PC-3 (cell line): ENCODE results near the gene SLC6A1. TPM values are rescaled to one million over a fixed set of nuclear protein-coding genes. Genes with fewer than 3 reads are reported as not detected.

ENCODE experiments used
- ATAC-seq: fragments of 200-7000 bp; cut with Tn5 transposase; 2 replicates; pipeline ENCODE4 v1.9.1; 2020; ENCODE audit warnings: mild to moderate bottlenecking, moderate library complexity
- BruUV-seq: library from RNA; stranded (reverse); fragments of 400-500 nt; replicated peaks from 2 replicates; lab custom pipeline; 2021; lab: Mats Ljungman, UMichigan
- CTCF ChIA-PET: fragments of 300-600 bp; sonication (Branson Sonifier 250); formaldehyde crosslinking; loops from one replicate; lab custom pipeline; 2022; ENCODE audit warnings: antibody characterized with exemption; lab: Charles Lee
- POLR2A ChIA-PET: fragments of 300-600 bp; sonication (Branson Sonifier 250); formaldehyde crosslinking; loops from one replicate; lab custom pipeline; 2022; ENCODE audit warnings: antibody characterized with exemption; ENCODE audit not compliant: unreplicated experiment; lab: Charles Lee
- DNase-seq: peaks from one replicate; pipeline ENCODE4 v3.0.0-alpha.2; 2015
- H2AFZ ChIP-seq: fragments of 300-600 bp; sonication (generic); 2 replicates; pipeline ENCODE4 v1.6.0; 2016; ENCODE audit warnings: antibody characterized with exemption, low read length
- H3F3A ChIP-seq: fragments of 300-600 bp; sonication (generic); one replicate; pipeline ENCODE4 v1.6.0; 2017; ENCODE audit warnings: antibody characterized with exemption, low read length, control low read depth, mild to moderate bottlenecking; ENCODE audit not compliant: unreplicated experiment
- H3K27ac ChIP-seq: fragments of 300-600 bp; sonication (generic); 2 replicates; pipeline ENCODE4 v1.5.1; 2016; ENCODE audit warnings: mild to moderate bottlenecking, low read length
- H3K27me3 ChIP-seq: fragments of 300-600 bp; sonication (generic); 2 replicates; pipeline ENCODE4 v1.6.1; 2016; ENCODE audit warnings: low read length, mixed read lengths
- H3K36me3 ChIP-seq: fragments of 300-600 bp; sonication (generic); 2 replicates; pipeline ENCODE4 v1.6.1; 2016; ENCODE audit warnings: low read depth, mixed run types, low read length, mixed read lengths
- H3K4me1 ChIP-seq: fragments of 300-600 bp; sonication (generic); 2 replicates; pipeline ENCODE4 v1.5.1; 2016; ENCODE audit warnings: low read length; ENCODE audit not compliant: insufficient read depth
- H3K4me2 ChIP-seq: fragments of 300-600 bp; sonication (generic); 2 replicates; pipeline ENCODE4 v1.6.0; 2016; ENCODE audit warnings: low read length
- H3K4me3 ChIP-seq: fragments of 300-600 bp; sonication (generic); 2 replicates; pipeline ENCODE4 v1.5.1; 2016; ENCODE audit warnings: mild to moderate bottlenecking, low read length, mixed read lengths
- H3K79me2 ChIP-seq: fragments of 300-600 bp; sonication (generic); 2 replicates; pipeline ENCODE4 v1.6.1; 2017; ENCODE audit warnings: low read length, mixed read lengths
- H3K9ac ChIP-seq: fragments of 300-600 bp; sonication (generic); 2 replicates; pipeline ENCODE4 v1.6.0; 2016; ENCODE audit warnings: mild to moderate bottlenecking, low read length
- H3K9me2 ChIP-seq: fragments of 300-600 bp; sonication (generic); replicated peaks from 2 replicates; pipeline ENCODE4 v1.6.1; 2016; ENCODE audit warnings: mixed run types, low read length, mixed read lengths
- H3K9me3 ChIP-seq: fragments of 300-600 bp; sonication (generic); 2 replicates; pipeline ENCODE4 v1.6.1; 2016; ENCODE audit warnings: low read length, mixed read lengths
- H4K20me1 ChIP-seq: fragments of 300-600 bp; sonication (generic); 2 replicates; pipeline ENCODE4 v1.6.1; 2016; ENCODE audit warnings: low read length, mixed read lengths
- EZH2 ChIP-seq: fragments of 300-600 bp; sonication (generic); IDR thresholded peaks from one replicate; pipeline ENCODE4 v1.6.1; 2017; ENCODE audit warnings: antibody characterized with exemption, mild to moderate bottlenecking, low read length; ENCODE audit not compliant: unreplicated experiment
- EZH2phosphoT487 ChIP-seq: fragments of 300-600 bp; sonication (generic); IDR thresholded peaks from 2 replicates; pipeline ENCODE4 v1.6.1; 2018; ENCODE audit warnings: mild to moderate bottlenecking, antibody characterized with exemption, low read length, borderline replicate concordance
- intact Hi-C: fragments of 100-400 bp; cut with micrococcal nuclease; formaldehyde crosslinking; loops from 2 replicates; pipeline ENCODE4 v1.9.0; 2023
- total RNA-seq: library from RNA; depleted of rRNA; stranded (reverse); fragments of >200 nt; gene quantifications from 2 replicates; pipeline ENCODE4 v1.2.3, GENCODE V29; 2014
- TF ChIP-seq, protein P1 (sequence below): fragments of 300-600 bp; sonication (generic); conservative IDR thresholded peaks from 2 replicates; pipeline ENCODE4 v1.5.1; 2017; ENCODE audit warnings: antibody characterized with exemption, low read depth, mild to moderate bottlenecking, low read length

SLC6A1 gene
- total RNA-seq, 1 experiment from 2014 or later = not detected

DNA sequence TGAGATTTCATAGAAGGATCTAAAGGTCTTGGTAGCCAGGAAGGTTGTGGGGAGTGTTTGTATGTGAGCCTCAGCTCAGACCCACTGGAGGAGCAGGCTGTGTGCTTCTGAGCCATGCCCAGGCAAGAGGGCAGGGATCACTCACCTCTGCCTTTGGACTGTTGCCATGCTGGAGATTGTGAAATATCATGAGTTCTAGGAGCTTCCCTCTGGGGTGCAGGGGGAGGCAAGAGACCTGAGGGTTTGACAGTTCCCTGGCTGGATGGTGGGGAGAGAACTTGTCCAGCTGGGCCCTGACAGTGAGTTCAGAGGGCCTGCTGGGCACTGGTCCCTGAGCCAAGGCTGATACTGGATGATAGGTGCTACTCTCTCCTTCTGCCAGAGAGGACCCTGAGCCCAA is 6.0 kb downstream of the SLC6A1 start:
- no peak overlapping the region for H3K9ac ChIP-seq
- DNase-seq (no peak), ATAC-seq (no peak)
- BruUV-seq = no TSS peak
- intact Hi-C loops = no loop called here
- no peaks in the 10 kb centered on the region for H3K79me2 ChIP-seq
- no peak overlapping the region for H3K27ac ChIP-seq
- no peaks in the 10 kb centered on the region for H3F3A ChIP-seq
- H3K4me2 ChIP-seq = no peak overlapping the region
- H3K9me3 ChIP-seq = no peaks in the 10 kb centered on the region
- ChIA-PET POLR2A (no interaction called here), CTCF (no interaction called here)
- peaks cover 66% of the 10 kb centered on the region for H3K27me3 ChIP-seq
- no peaks in the 10 kb centered on the region for H3K9me2 ChIP-seq
- no peaks in the 10 kb centered on the region for H3K4me1 ChIP-seq
- no peak for TF ChIP-seq EZH2
- no peak for TF ChIP-seq EZH2phosphoT487
- TF ChIP-seq, protein P1, sequence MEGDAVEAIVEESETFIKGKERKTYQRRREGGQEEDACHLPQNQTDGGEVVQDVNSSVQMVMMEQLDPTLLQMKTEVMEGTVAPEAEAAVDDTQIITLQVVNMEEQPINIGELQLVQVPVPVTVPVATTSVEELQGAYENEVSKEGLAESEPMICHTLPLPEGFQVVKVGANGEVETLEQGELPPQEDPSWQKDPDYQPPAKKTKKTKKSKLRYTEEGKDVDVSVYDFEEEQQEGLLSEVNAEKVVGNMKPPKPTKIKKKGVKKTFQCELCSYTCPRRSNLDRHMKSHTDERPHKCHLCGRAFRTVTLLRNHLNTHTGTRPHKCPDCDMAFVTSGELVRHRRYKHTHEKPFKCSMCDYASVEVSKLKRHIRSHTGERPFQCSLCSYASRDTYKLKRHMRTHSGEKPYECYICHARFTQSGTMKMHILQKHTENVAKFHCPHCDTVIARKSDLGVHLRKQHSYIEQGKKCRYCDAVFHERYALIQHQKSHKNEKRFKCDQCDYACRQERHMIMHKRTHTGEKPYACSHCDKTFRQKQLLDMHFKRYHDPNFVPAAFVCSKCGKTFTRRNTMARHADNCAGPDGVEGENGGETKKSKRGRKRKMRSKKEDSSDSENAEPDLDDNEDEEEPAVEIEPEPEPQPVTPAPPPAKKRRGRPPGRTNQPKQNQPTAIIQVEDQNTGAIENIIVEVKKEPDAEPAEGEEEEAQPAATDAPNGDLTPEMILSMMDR = no peak
- H2AFZ ChIP-seq = no peak overlapping the region
- H3K4me3 ChIP-seq = no peak overlapping the region
- H4K20me1 ChIP-seq = no peaks in the 10 kb centered on the region
- no peaks in the 10 kb centered on the region for H3K36me3 ChIP-seq

DNA sequence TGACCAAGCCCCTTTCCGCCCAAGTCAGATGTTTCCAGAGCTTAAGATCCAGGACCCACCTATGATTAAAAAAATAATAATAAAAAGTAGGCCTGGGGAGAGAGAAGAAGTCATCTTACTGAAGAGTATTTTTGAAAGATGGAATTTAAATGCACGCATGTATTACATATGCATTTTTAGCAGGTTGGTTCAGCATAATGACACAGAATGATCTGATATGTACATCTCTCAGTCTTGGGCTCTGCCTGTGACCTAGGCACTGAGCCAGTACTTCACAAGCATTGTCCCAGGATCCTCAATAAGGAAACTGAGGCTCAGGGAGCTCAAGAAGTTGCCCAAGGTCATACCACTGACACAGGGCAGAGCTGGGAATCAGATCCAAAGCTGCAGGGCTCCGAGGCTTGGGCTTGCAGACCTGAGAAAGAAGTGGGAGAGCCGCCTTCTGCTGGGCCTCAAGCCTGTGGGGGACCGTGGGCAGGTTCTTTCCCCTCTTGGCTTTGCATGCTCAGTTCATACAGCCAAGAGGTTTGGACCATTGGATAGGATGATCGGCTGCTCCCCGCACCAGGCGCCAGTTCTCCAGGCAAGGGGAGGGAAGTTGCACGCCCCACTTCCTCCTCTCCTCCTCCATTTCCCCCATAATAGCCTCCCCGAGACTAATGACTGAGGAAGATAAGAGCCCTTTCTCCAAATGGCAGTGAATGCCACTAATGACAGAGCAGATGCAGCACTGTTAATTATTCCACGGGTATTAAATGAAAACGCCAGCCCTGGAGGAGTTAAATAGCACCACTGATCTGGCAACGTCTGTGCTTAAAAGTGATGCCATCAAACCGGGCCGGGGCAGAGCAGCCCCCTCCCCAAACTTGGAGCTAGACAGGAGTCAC is 6.9 kb downstream of the SLC6A1 start:
- BruUV-seq = no TSS peak
- Histone ChIP-seq H4K20me1 (no peaks in the 10 kb centered on the region), H3K27ac (no peak overlapping the region), H3K36me3 (no peaks in the 10 kb centered on the region), H3K9ac (no peak overlapping the region), H3K9me2 (no peaks in the 10 kb centered on the region), H3K4me3 (no peak overlapping the region), H3K4me1 (no peaks in the 10 kb centered on the region), H3K9me3 (no peaks in the 10 kb centered on the region), H3K27me3 (peaks cover 63% of the 10 kb centered on the region), H3K79me2 (no peaks in the 10 kb centered on the region), H3K4me2 (no peak overlapping the region), H2AFZ (no peak overlapping the region), H3F3A (no peaks in the 10 kb centered on the region)
- CTCF ChIA-PET = no interaction called here
- intact Hi-C loops = no loop called here
- POLR2A ChIA-PET = no interaction called here
- TF ChIP-seq EZH2 (no peak), EZH2phosphoT487 (no peak)
- TF ChIP-seq, protein P1 = no peak
- ATAC-seq (no peak), DNase-seq (no peak)

DNA sequence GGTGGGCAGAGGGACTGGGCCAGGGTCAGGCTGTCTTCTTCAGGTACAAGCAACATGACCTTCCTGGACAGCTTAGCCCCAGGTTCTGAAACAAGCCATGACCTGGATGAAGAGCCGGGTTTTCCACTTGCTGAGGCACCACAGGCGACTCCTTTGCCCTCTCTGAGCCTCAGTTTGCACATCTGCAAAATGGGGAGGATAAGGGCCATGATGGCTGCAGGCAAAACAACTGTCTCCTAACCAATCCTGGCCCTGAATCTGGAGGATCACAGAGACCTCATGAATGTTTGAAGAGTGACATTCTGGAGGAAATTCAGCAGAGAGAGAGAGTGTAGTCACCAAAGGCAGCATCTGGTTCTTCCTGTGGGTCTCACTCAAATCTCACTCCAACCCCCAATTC is 8.0 kb downstream of the SLC6A1 start:
- no peaks in the 10 kb centered on the region for H3K79me2 ChIP-seq
- H3K4me1 ChIP-seq = no peaks in the 10 kb centered on the region
- no peak overlapping the region for H3K4me3 ChIP-seq
- no peaks in the 10 kb centered on the region for H3F3A ChIP-seq
- H2AFZ ChIP-seq = no peak overlapping the region
- CTCF ChIA-PET = no interaction called here
- BruUV-seq = no TSS peak
- H3K27me3 ChIP-seq = peaks cover 63% of the 10 kb centered on the region
- no peak overlapping the region for H3K4me2 ChIP-seq
- H3K36me3 ChIP-seq = no peaks in the 10 kb centered on the region
- no peaks in the 10 kb centered on the region for H3K9me2 ChIP-seq
- POLR2A ChIA-PET = no interaction called here
- TF ChIP-seq, protein P1 = no peak
- TF ChIP-seq EZH2 = no peak
- TF ChIP-seq EZH2phosphoT487 = no peak
- no peak for ATAC-seq
- H3K9me3 ChIP-seq = no peaks in the 10 kb centered on the region
- intact Hi-C loops = no loop called here
- H3K27ac ChIP-seq = no peak overlapping the region
- DNase-seq = no peak
- no peaks in the 10 kb centered on the region for H4K20me1 ChIP-seq
- no peak overlapping the region for H3K9ac ChIP-seq
